Adrenal gland (tissue), 5 donors: Measurements from ENCODE around the gene TMCC3.

Experiments used
- CTCF ChIP-seq, 6 experiments: fragments of 450-650 bp in 4 of 6; fragments of 200-600 bp in 2 of 6; sonication (generic) in 1 of 6; IDR thresholded peaks; 1 replicate in 5 of 6; 2 replicates in 1 of 6; pipeline versions ENCODE4 v1.5.1 to v1.8.0; 2016 to 2021; ENCODE audit warnings: antibody characterized with exemption in 6 of 6, mild to moderate bottlenecking in 2 of 6, moderate library complexity in 1 of 6
- POLR2A ChIP-seq, 2 donors: fragments of 450-650 bp; IDR thresholded peaks; one replicate each; pipeline ENCODE4 v1.6.1; 2017; ENCODE audit warnings: antibody characterized with exemption in 2 of 2, mild to moderate bottlenecking in 2 of 2, moderate library complexity in 1 of 2
- donor health status: DM: no; HTN: no; CAD: no.

GRCh38 chr12:94697631-94698030 is 47.3 kb upstream of the TMCC3 start:
- TF ChIP-seq CTCF (IDR thresholded peaks at IDR 0.05) (no peak), POLR2A (IDR thresholded peaks at IDR 0.05) (no peak)
